HL-60 (cell line): Measurements from ENCODE around the gene SWSAP1.

ENCODE experiments used
- DNase-seq, 2 experiments: peaks; one replicate each; pipeline ENCODE4 v3.0.0-alpha.2; 2010 to 2020; ENCODE audit warnings: low read depth in 1 of 2, low spot score in 1 of 2
- H3K27ac ChIP-seq: fragments of 250-450 bp; sonication (Bioruptor Pico); replicated peaks from 2 replicates; pipeline ENCODE4 v1.5.1; 2020; ENCODE audit warnings: mild to moderate bottlenecking, moderate library complexity
- H3K27me3 ChIP-seq: fragments of 250-450 bp; sonication (Bioruptor Pico); 2 replicates; pipeline ENCODE4 v1.5.1; 2021; ENCODE audit warnings: mild to moderate bottlenecking, moderate library complexity; ENCODE audit not compliant: insufficient read depth, poor library complexity, severe bottlenecking
- H3K4me3 ChIP-seq: replicated peaks from 2 replicates; pipeline ENCODE4 v1.5.1; 2011; ENCODE audit warnings: mild to moderate bottlenecking, control low read depth, low read length; ENCODE audit not compliant: insufficient read depth
- GABPA ChIP-seq: IDR thresholded peaks from 2 replicates; pipeline ENCODE4 v1.6.1; 2012; ENCODE audit warnings: low read depth
- POLR2AphosphoS5 ChIP-seq: IDR thresholded peaks from 2 replicates; pipeline ENCODE4 v1.6.1; 2012; ENCODE audit warnings: low read depth
- SPI1 ChIP-seq: IDR thresholded peaks from 2 replicates; pipeline ENCODE4 v1.6.1; 2012; ENCODE audit warnings: low read depth, mild to moderate bottlenecking, borderline replicate concordance
- TF ChIP-seq, protein P1 (sequence below): IDR thresholded peaks from 2 replicates; pipeline ENCODE4 v1.6.1; 2012; ENCODE audit warnings: low read depth; ENCODE audit not compliant: insufficient replicate concordance
- TF ChIP-seq, protein P2 (sequence below): IDR thresholded peaks from one replicate; pipeline ENCODE4 v1.5.1; 2011; ENCODE audit warnings: low read length, control low read depth, inconsistent platforms; ENCODE audit not compliant: insufficient read depth

SWSAP1 gene

DNA sequence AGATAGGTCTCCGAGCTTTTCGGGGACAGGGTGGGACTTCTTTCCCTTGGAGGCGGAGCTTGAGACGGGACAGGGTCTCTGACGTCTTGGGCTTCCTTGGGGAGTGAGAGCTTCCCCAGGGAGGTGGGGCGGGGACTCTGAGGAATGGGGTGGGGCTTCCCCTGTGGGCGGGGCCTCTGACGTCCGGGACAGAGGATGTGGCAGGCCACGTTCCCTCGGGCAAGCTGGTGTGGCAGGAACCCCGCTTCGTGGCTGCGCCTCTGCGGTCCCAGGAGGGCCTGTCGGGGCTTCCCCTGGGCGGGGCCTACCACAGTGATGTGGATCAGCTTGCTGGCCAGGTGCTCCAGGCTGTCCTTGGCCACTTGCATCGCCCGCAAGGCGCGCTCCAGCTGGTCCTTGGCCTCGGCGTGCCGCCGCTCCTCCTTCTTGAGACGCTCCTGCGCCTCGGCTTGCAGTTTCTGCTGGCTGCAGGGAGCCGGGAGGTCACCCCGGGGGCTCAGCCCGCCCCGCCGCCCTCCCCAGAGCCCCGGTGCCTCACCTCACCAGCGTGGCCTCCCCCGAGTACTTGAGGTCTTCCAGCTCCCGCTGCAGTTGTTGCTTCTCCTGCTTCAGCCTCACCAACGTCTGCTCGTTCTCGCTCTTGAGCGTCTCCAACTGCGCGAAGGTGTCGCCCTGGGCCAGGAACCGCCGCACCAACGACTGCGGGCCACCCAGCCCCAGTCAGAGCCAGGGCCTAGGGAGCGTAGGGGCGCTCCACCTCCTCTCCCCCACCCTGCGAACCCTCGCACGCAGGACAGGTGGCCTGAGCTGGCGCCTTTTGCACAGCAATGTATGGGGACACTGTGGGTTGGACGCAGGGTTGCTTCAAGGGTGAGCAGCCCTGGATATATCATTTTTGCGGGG, 47.9 kb downstream of the SWSAP1 start:
- Histone ChIP-seq H3K27me3 (peaks cover 58% of the 10 kb centered on the region), H3K4me3 (no peak overlapping the region; the same call in 1 of the 2 replicates), H3K27ac (no peak overlapping the region)
- no peak for TF ChIP-seq POLR2AphosphoS5
- TF ChIP-seq GABPA: no peak
- no peak for TF ChIP-seq SPI1
- TF ChIP-seq, protein P1, sequence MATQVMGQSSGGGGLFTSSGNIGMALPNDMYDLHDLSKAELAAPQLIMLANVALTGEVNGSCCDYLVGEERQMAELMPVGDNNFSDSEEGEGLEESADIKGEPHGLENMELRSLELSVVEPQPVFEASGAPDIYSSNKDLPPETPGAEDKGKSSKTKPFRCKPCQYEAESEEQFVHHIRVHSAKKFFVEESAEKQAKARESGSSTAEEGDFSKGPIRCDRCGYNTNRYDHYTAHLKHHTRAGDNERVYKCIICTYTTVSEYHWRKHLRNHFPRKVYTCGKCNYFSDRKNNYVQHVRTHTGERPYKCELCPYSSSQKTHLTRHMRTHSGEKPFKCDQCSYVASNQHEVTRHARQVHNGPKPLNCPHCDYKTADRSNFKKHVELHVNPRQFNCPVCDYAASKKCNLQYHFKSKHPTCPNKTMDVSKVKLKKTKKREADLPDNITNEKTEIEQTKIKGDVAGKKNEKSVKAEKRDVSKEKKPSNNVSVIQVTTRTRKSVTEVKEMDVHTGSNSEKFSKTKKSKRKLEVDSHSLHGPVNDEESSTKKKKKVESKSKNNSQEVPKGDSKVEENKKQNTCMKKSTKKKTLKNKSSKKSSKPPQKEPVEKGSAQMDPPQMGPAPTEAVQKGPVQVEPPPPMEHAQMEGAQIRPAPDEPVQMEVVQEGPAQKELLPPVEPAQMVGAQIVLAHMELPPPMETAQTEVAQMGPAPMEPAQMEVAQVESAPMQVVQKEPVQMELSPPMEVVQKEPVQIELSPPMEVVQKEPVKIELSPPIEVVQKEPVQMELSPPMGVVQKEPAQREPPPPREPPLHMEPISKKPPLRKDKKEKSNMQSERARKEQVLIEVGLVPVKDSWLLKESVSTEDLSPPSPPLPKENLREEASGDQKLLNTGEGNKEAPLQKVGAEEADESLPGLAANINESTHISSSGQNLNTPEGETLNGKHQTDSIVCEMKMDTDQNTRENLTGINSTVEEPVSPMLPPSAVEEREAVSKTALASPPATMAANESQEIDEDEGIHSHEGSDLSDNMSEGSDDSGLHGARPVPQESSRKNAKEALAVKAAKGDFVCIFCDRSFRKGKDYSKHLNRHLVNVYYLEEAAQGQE: no peak
- TF ChIP-seq, protein P2, sequence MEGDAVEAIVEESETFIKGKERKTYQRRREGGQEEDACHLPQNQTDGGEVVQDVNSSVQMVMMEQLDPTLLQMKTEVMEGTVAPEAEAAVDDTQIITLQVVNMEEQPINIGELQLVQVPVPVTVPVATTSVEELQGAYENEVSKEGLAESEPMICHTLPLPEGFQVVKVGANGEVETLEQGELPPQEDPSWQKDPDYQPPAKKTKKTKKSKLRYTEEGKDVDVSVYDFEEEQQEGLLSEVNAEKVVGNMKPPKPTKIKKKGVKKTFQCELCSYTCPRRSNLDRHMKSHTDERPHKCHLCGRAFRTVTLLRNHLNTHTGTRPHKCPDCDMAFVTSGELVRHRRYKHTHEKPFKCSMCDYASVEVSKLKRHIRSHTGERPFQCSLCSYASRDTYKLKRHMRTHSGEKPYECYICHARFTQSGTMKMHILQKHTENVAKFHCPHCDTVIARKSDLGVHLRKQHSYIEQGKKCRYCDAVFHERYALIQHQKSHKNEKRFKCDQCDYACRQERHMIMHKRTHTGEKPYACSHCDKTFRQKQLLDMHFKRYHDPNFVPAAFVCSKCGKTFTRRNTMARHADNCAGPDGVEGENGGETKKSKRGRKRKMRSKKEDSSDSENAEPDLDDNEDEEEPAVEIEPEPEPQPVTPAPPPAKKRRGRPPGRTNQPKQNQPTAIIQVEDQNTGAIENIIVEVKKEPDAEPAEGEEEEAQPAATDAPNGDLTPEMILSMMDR: no peak
- DNase-seq: peak; percentile 29 to 69

DNA sequence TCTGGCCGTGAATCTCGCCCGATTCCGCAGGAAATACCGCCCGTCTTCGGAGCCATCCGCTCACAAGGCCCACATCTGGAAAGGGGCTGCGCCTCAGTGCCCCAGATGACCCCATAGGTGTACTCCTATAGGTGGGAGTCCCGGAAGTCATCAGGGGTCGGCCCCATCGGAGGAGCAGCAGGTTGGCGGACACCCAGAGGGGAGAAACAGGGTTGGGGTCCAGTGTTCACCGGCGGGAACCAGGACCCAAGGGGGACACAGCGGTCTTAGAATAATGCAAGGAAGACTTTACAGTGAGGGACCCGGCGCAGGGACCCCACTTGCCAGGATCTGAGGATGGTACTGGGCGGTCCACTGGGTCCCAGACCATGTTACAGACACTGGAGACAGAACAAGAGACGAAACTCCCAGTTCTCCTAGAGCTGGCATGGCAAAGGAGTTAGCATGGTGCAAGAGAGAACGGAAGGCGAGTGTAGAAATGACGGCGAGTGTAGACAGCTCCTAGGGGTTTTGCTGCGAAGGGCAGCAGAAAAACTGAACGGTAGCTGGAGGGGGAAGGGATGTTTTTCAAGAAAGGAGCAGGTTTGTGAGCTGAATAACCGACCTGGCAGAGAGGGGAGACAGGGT, 48.8 kb downstream of the SWSAP1 start:
- H3K27ac ChIP-seq: no peak overlapping the region
- TF ChIP-seq POLR2AphosphoS5: no peak
- TF ChIP-seq, protein P1: no peak
- TF ChIP-seq SPI1: no peak
- TF ChIP-seq, protein P2: no peak
- TF ChIP-seq GABPA: no peak
- no peak for DNase-seq
- no peak overlapping the region for H3K4me3 ChIP-seq
- H3K27me3 ChIP-seq: peaks cover 53% of the 10 kb centered on the region

DNA sequence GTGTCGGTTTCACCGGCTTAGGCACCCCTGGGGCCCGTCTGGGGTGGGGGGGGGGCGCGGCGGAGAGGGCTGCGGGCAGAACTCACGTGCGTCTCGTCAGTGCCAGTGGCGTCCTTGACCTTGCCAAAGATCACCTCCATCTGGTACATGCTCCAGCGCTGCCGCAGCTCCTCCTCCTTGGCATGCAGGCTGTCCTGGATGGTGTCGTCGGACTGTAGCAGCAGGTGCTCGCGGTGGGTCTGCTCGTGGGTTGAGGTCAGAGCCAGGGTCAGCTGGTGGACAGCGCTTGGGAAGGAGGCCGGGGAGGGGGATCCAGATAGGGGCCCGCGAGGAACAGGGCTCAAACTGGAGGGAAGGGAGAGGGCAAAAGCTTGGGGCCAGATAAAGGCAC, 49.3 kb downstream of the SWSAP1 start:
- TF ChIP-seq, protein P2: no peak
- no peak for TF ChIP-seq SPI1
- TF ChIP-seq, protein P1: no peak
- TF ChIP-seq POLR2AphosphoS5: no peak
- TF ChIP-seq GABPA: no peak
- H3K4me3 ChIP-seq: no peak overlapping the region
- H3K27me3 ChIP-seq: peaks cover 48% of the 10 kb centered on the region
- no peak overlapping the region for H3K27ac ChIP-seq
- no peak for DNase-seq
